ENCODE results near the gene GPR68.

GRCh38 chr14:91241863-91242262 lies 2.6 kb downstream of the GPR68 start:
- no peak for TF ChIP-seq EZH2phosphoT487 (IDR thresholded peaks at IDR 0.05; ENCODE audit: borderline replicate concordance, low read length)
- no peak for TF ChIP-seq CTCF (IDR thresholded peaks at IDR 0.05; ENCODE audit: low read depth, low read length, poor library complexity, severe bottlenecking)
